ENCODE measurements around the gene LRCH2.
"Not testable (repeated sequence)": the region's sequence is repeated elsewhere in the genome, so short reads cannot be mapped to it uniquely, and the experiment has no call there.

LRCH2 gene

DNA sequence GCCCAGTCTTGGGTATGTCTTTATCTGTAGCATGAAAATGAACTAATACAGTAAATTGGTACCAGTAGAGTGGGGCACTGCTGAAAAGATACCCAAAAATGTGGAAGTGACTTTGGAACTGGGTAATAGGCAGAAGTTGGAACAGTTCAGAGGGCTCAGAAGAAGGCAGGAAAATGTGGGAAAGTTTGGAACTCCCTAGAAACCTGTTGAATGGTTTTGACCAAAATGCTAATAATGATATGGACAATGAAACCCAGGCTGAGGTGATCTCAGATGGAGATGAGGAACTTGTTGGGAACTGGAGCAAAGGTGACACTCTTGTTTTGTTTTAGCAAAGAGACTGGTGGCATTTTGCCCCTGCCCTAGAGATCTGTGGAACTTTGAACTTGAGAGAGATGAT, 24.3 kb downstream of the LRCH2 start:
- DNase-seq: not testable (repeated sequence)

DNA sequence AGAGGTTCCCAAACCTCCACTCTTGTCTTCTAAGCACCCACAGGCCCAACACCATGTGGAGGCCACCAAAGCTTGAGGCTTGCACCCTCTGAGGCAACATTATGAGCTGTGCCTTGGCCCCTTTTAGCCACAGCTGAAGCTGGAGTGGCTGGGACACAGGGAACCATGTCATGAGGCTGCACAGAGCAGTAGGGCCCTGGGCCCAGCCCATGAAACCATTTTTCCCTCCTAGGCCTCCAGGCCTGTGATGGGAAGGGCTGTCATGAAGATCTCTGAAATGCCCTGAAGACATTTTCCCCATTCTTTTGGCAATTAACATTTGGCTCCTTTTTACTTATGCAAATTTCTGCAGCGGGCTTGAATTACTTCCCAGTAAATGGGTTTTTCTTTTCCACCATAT, 29.9 kb downstream of the LRCH2 start:
- DNase-seq: no peak

DNA sequence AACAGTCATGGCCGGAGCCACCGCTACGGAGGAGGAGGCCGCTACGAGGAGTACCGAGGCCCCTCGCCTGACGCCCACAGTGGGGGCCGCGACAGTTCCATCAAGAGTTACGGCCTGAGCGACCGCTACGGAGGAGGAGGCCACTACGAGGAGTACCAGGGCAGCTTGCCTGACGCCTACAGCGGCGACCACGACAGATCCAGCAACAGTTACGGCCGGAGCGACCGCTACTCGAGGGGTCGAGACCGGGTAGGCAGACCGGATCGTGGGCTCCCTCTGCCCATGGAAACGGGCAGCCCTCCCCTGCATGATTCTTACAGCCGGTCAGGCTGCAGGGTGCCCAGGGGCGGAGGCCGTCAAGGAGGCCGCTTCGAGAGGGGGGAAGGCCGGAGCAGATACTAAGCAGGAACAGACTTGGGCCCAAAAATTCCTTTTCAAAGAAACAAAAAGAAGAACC, 41.6 kb downstream of the LRCH2 start:
- no peak for DNase-seq

DNA sequence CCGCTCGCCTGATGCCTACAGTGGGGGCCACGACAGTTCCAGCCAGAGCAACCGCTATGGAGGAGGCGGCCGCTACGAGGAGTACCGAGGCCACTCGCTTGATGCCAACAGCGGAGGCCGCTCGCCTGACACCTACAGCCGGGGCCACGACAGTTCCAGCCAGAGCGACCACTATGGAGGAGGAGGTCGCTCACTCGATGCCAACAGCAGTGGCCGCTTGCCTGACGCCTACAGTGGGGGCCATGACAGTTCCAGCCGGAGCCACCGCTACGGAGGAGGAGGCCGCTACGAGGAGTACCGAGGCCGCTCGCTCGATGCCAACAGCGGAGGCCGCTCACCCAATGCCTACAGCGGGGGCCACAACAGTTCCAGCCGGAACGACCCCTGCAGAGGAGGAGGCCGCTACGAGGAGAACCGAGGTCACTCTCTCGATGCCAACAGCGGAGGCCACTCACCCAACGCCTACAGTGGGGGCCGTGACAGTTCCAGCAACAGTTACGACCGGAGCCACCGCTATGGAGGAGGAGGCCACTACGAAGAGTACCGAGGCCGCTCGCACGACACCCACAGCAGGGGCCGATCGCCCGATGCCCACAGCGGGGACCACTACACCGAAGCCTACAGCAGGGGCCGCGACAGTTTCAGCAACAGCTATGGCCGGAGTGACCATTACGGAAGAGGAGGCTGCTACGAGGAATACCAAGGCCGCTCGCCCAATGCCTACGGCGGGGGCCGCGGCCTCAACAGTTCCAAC, 42.2 kb downstream of the LRCH2 start:
- no peak for DNase-seq

DNA sequence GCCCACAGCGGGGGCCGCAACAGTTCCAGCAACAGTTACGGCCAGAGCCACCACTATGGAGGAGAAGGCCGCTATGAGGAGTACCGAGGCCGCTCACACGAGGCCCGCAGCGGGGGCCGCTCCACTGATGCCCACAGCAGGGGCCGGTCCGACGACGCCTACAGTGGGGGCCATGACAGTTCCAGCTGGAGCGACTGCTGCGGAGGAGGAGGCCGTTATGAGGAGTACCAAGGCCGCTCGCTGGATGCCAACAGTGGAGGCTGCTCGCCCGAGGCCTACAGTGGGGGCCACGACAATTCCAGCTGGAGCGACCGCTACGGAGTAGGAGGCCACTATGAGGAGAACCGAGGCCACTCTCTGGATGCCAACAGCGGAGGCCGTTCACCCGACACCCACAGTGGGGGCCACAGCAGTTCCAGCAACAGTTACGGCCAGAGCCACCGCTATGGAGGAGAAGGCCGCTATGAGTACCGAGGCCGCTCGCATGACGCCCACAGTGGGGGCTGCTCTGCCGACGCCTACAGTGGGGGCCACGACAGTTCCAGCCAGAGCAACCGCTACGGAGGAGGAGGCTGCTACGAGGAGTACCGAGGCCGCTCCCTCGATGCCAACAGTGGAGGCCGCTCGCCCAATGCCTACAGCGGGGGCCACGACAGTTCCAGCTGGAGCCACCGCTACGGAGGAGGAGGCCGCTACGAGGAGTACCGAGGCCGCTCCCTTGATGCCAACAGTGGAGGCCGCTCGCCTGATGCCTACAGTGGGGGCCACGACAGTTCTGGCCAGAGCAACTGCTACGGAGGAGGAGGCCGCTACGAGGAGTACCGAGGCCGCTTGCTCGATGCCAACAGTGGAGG, 43.0 kb downstream of the LRCH2 start:
- no peak for DNase-seq

DNA sequence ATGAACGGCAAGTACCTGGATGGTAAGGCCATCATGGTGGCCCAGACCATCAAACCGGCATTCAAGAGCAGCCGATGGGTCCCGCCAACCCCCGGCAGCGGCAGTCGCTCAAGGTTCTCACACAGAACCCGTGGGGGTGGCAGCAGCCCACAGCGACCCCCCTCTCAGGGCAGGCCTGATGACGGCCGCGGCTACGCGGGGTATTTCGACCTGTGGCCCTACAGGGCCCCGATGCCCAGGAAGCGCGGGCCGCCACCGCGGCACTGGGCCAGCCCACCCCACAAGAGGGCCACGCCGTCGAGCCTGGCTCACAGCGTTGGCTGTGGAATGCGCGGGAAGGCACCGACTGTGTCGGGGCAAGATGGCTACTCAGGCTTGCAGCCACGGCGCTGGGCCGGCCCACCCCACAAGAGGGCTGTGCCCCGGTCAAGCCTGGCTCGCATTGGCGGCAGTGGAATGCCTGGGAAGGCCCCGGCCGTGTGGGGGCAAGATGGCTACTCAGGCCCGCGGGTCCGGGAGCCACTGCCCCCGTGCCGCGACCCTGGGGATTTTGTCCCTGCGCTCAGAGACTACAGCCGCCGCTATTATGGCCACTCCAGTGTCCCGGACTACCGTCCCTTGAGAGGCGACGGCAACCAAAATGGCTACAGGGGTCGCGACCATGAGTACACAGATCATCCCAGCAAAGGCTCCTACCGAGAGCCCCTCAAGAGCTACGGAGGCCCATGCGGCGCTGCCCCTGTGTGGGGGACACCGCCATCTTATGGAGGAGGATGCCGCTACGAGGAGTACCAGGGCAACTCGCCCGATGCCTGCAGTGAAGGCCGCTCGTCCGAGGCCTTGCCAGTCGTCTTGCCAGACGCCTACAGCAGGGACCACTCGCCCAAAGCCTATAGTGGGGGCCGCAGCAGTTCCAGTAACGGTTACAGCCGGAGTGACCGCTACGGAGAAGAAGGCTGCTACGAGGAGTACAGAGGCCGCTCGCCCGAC, 44.0 kb downstream of the LRCH2 start:
- no peak for DNase-seq

DNA sequence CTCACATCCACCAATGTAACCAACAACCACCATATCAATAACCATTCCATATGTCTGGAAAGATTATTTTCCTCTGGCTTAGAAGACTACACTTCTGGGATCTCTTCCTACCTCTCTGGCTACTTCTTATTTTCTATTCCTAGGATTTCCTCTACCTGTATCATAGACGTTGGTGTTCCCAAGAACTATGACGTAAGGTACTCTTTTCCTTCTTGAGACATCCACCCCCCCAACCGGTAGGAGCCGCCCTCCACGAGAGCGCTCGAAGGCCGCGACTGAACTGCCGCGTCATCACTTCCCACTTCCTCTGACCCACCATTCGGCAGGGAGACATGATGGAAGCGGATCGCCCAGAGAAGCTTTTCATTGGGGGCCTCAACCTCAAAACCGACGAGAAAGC, 44.8 kb downstream of the LRCH2 start, which contains the start of gene RBMXL3:
TSS of gene RBMXL3 (plus strand) at position 301 of the 400 bp plus-strand sequence. CDS start at position 333, 32 bp downstream.
- DNase-seq: no peak

DNA sequence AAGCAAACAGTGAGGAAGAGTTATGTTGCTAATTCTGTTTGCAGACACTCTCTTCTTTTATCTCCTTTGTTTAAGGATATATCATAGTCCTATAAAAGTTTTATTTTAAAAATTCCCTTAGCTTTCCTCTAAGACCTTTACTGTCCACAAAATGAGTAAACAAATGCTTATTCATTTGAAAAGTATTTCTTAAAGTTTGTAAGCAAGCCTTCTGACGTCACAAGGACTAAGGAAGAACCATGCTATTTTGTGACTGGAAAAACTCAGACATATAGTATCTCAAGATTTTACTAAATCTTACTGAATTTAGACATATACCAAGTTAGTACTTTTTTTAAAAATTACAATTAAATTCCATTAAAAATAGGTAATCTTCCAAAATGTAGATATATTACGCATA, 49.9 kb downstream of the LRCH2 start:
- DNase-seq: no peak

DNA sequence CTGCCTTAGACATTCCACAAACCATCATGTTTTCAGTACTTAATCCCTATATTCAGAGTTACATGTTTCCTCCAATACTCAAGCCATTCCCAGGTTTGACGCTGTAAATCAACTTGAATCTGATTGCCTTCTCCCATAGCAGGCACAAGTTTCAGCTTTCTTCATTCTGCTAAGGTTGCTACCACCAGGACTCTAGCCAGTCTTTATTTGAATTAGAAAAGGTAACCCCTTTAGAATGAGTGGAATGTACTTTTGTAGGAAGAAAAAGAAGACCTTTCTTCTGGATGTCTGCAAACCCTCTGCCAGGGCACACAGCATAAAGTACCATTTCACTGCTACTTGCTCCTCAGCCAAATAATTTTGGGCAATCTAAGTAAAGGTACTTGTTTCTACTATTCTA, 55.4 kb downstream of the LRCH2 start:
- DNase-seq: no peak

DNA sequence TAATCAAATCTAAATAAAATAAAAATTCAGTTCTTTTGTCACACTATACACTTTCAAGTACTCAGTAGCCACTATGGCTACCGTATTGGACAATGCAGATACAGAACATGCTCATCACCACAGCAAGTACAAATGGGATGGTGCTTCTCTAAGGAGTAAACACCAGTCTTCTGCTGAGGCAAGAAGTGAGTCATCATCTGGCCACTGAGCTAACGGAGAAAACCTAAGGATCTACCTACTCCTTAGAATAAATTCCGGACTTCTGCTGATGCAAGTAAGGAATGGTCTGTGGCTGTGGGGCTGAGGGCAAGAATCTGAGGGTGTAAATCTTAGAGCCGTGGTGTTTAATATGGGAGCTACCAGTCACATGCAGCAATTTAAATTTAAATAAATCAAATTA, 56.0 kb downstream of the LRCH2 start:
- DNase-seq: no peak

DNA sequence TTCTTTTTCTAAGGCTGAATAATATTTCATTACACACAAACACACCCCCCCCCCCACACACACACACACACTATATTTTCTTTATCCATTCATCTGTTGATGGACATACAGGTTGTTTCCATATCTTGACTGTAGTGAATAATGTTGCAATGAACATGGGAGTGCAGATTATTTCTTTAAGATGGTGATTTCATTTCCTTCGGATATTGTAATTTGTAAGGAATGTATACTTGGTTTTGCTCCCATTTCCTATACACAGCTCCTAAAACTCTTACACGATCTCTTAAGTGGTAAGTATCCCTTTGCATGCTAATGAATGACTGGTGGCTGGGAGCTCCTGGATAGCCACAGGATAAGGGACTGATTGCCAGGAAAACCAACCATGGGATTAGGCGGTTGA, 59.3 kb downstream of the LRCH2 start:
- DNase-seq: no peak

DNA sequence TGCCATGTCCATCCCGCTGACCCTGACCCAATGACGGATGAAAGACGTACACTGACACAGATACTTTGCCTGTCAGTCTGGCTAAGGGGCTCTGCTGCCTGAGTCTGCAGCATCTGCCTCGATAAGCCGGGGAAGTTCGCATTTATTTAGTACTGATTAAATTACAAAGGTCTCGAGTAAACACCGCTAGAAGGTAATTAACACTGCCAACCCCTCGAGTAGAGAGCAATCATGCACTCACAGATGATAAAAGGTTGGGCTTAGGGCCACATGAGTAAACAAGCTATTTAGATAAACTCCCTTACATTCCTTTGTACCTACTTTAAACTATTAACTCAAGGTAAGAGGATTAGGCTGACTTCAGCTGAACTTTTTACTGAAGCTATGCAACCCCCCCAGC, 60.7 kb downstream of the LRCH2 start:
- DNase-seq: no peak

DNA sequence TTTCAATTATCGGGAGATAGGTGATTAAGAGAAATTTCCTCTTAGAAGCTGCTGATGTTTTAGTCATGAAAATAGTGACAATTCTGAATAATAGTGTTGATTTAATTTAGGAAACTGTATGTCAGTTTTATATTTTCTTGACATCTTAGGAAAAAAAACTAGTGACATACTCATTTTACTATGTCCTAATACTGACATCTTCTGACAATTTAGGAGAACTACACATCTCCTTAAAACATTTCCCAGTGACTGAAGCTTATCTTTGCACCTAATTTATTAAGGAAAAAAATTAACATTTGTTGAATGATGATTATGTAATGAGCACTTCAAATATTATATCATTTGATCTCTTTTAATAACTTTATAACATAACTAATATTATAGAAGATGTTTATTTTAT, 86.7 kb downstream of the LRCH2 start:
- no peak for DNase-seq

DNA sequence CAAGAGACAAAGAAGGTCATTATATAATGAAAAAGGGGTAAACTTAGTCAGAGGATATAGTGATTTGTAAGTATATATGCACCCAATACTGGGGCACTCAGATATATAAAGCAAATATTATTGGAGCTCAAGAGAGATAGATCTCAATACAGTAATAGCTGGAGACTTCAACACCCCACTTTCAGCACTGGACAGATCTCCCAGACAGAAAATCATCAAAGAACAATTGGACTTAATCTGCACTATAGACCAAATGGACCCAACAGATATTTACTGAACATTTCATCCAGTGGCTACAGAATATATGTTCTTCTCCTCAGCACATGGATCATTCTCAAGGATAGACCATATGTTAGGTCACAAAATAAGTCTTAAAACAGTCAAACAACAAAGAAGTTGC, 91.8 kb downstream of the LRCH2 start:
- no peak for DNase-seq

DNA sequence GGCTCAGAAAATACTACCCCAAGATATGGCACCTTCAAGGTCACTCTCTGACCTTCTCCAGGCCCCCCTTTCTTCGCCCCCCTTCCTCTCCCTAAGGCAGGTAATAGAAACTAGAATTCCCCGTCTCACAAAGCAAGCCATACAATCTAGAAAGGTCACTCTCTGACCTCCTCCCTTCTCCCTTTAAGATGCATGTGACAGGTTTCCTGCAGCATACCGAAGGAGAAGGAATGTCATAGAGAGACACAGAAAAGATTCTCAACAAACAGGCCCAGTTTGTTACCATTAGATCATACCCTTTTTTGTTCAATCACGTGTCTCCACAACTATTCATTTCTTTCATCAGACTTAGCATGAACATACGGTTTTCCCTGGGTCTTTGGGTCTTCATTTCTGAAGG, 95.9 kb downstream of the LRCH2 start:
- DNase-seq: no peak

DNA sequence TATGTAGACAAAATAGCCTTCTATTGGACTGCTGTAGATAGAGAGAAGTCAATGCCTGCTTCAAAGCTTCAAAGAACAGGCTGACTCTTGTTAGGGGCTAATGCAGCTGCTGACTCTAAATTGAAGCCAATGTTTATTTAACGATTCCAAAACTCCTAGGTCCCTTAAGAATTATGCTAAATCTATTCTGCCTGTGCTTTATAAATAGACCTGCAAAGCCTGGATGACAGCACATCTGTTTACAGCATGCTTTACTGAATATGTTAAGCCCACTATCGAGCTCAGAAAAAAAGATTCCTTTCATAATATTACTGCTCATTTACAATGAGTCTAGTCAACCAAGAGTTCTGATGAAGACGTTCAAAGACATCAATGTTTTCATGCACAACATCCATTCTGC, 99.5 kb downstream of the LRCH2 start:
- no peak for DNase-seq

DNA sequence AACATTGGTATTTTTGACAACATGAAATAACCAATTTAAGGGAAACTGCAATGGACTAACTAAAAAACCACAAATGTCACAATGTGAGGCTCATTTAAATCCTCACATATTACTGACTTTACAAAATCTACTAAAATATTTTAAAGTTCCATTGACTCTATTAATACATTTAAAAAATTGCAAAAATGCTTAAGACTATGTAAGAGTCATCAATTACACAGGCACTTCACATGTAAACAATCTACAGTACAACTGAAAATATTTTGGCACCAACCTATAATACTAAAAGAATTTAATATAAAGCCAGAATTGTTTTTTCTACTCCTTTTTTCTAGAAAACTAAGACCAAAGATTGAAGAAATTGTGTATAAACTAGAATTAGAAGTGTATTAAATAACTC, 121.5 kb downstream of the LRCH2 start:
- no peak for DNase-seq

DNA sequence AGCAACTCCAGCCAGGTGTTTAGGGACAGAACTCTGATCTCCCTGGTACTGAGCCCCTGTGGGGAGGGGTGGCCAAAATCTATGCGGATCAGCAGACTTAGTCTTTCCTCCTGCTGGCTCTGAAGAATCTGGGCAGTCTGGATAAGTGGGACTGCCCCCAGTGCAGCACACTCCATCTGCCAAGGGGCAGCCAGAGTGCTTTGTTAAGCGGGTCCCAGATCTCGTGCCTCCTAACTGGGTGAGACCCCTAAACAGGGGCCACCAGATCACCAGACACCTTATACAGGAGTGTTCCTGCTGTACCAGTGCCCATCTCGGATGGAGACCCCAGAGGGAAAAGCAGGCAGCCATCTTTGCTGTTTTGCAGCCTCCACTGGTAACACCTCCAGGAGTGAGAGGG, 135.0 kb downstream of the LRCH2 start:
- DNase-seq: no peak

DNA sequence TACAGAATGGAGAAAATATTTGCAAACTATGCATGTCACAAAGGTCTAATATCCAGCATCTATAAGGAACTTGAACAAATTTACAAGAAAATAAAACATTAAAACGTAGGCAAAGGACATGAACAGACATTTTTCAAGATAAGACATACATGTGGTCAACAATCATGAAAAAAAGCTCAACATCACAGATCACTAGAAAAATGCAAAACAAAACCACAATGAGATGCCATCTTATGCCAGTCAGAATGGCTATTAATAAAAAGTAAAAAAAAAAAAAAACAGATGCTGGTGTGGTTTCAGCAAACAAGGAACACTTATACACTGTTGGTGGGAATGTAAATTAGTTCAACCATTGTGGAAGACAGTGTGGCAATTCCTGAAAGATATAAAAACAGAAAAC, 140.7 kb downstream of the LRCH2 start:
- DNase-seq: no peak

DNA sequence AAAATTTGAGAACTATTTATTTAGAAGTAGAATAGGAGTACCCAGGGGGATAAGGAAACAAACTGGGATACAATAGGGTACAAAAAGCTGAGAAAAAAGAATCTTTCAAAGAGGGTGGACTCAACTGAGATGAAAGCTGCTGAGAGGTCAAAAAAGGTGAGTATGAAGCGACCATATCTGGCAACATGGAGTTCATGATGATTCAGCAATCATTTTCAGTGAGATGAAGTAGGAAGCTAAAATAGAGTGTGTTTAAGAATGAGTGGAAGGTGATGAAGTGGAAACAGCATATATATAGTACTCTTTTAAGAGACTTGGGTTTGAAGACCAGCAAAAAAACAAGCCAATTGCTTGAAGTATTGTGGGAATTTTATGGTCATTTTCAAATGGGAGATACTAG, 144.5 kb downstream of the LRCH2 start:
- DNase-seq: no peak

DNA sequence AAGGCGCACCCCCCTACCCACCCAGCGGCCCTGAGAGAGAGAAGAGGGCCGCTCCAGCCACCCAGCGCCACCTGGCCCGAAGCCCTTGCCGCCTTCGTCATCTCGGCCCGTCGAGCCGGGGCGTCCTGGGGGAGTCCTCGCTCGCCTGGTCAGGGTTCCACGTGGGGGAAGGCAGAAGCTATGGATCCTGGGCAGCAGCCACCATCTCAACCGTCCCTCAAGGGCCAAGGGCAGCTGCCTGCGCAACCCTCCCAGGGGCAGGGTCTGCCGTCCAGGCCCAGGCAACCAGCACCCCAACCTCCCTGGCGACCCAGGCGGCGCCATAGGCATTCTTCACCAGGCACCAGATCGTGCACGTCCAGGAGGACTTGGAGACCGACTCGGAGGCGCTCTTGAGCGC, 165.0 kb downstream of the LRCH2 start:
- no peak for DNase-seq

DNA sequence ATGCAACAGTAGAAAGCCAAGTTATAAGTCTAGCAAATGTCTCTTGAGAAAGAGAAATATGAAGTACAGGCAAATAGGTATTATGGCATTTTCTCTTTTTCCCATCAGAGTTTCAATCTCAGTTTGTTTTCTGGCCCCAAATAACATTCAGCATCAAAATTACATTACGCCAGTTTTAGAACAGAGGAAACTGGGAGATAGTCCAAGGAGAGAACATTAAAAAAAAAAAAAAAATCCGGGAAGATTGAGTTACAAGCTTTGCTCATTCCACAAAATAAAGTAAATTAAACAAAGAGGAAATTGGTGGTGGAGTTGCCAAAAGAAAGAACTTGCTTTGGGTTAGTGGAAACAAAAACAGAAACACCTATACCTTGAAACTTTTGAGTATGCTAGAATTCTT, 166.1 kb downstream of the LRCH2 start:
- DNase-seq: no peak

DNA sequence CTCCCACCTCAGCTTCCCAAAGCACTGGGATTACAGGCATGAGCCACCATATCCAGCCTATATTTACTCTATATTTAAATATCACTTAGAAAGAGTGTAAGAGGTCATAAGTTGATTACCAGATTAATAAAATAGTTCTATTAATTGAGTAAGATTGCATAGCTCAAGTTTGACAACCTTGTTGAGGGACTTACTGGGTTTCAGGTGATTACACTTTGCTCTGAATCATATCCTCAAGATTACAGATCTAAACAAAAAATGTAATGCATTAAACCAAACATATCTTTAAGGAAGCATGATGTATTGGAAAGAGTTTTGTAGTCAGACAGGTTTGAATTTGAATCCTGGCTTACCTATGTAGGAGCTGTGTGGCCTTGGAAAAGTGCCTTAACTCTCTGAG, 168.6 kb downstream of the LRCH2 start:
- no peak for DNase-seq
